ENCODE measurements around the gene ANO5. TPM values are rescaled to one million over a fixed set of nuclear protein-coding genes. Genes with fewer than 3 reads are reported as not detected.

The ANO5 gene
- total RNA-seq, 1 experiment from 2014 or later, result 6.3 TPM

DNA sequence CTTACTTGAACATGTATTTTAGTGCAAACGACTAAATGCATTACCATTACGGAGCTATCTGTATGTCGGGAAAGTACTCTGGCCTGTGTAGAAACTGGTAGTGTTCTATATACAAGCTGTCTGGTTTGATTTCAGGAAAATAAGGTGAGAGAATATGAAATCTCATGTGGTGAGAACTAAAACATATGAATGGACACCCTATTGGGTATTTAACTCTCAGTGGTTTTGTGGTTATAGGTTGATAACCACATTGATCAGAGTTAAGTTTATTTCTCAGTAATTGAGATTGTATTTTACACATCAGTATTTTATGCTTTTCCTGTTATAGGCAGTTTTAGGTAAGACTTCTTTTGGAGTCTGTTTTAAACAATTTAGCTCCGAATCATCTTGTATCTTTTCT, 10.4 kb downstream of the ANO5 start:
- no peaks in the 10 kb centered on the region for H3K27me3 Mint-ChIP-seq (ENCODE audit: low read depth)
- no peaks in the 10 kb centered on the region for H3K36me3 Mint-ChIP-seq
- POLR2A ChIA-PET, result no interaction called here
- H3K4me1 Mint-ChIP-seq, result 0 out of 2 replicates have a peak, but pooled peaks cover 6% of the 10 kb centered on the region
- ATAC-seq (no peak), DNase-seq (ENCODE audit: low spot score) (no peak)
- CTCF ChIA-PET, result no interaction called here
- H3K27ac Mint-ChIP-seq, result no peak overlapping the region
- no peak overlapping the region for H3K4me3 Mint-ChIP-seq
- no peak for TF ChIP-seq ZNF512 (CRISPR knock-in tag; IDR thresholded peaks at IDR 0.05; ENCODE audit: borderline replicate concordance)
- TF ChIP-seq TP53 (CRISPR knock-in tag; IDR thresholded peaks at IDR 0.05), result no peak
- TF ChIP-seq, protein P1, sequence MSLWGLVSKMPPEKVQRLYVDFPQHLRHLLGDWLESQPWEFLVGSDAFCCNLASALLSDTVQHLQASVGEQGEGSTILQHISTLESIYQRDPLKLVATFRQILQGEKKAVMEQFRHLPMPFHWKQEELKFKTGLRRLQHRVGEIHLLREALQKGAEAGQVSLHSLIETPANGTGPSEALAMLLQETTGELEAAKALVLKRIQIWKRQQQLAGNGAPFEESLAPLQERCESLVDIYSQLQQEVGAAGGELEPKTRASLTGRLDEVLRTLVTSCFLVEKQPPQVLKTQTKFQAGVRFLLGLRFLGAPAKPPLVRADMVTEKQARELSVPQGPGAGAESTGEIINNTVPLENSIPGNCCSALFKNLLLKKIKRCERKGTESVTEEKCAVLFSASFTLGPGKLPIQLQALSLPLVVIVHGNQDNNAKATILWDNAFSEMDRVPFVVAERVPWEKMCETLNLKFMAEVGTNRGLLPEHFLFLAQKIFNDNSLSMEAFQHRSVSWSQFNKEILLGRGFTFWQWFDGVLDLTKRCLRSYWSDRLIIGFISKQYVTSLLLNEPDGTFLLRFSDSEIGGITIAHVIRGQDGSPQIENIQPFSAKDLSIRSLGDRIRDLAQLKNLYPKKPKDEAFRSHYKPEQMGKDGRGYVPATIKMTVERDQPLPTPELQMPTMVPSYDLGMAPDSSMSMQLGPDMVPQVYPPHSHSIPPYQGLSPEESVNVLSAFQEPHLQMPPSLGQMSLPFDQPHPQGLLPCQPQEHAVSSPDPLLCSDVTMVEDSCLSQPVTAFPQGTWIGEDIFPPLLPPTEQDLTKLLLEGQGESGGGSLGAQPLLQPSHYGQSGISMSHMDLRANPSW (CRISPR knock-in tag; conservative IDR thresholded peaks at IDR 0.05; ENCODE audit: low read depth), result no peak
- TF ChIP-seq, protein P2, sequence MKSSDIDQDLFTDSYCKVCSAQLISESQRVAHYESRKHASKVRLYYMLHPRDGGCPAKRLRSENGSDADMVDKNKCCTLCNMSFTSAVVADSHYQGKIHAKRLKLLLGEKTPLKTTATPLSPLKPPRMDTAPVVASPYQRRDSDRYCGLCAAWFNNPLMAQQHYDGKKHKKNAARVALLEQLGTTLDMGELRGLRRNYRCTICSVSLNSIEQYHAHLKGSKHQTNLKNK (CRISPR knock-in tag; IDR thresholded peaks at IDR 0.05), result no peak
- TF ChIP-seq, protein P3, sequence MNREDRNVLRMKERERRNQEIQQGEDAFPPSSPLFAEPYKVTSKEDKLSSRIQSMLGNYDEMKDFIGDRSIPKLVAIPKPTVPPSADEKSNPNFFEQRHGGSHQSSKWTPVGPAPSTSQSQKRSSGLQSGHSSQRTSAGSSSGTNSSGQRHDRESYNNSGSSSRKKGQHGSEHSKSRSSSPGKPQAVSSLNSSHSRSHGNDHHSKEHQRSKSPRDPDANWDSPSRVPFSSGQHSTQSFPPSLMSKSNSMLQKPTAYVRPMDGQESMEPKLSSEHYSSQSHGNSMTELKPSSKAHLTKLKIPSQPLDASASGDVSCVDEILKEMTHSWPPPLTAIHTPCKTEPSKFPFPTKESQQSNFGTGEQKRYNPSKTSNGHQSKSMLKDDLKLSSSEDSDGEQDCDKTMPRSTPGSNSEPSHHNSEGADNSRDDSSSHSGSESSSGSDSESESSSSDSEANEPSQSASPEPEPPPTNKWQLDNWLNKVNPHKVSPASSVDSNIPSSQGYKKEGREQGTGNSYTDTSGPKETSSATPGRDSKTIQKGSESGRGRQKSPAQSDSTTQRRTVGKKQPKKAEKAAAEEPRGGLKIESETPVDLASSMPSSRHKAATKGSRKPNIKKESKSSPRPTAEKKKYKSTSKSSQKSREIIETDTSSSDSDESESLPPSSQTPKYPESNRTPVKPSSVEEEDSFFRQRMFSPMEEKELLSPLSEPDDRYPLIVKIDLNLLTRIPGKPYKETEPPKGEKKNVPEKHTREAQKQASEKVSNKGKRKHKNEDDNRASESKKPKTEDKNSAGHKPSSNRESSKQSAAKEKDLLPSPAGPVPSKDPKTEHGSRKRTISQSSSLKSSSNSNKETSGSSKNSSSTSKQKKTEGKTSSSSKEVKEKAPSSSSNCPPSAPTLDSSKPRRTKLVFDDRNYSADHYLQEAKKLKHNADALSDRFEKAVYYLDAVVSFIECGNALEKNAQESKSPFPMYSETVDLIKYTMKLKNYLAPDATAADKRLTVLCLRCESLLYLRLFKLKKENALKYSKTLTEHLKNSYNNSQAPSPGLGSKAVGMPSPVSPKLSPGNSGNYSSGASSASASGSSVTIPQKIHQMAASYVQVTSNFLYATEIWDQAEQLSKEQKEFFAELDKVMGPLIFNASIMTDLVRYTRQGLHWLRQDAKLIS (CRISPR knock-in tag; IDR thresholded peaks at IDR 0.05; ENCODE audit: borderline replicate concordance), result no peak
- no peak for TF ChIP-seq RORB (CRISPR knock-in tag; IDR thresholded peaks at IDR 0.05)
- TF ChIP-seq ZNF121 (CRISPR knock-in tag; IDR thresholded peaks at IDR 0.05), result no peak
- H3K9me3 Mint-ChIP-seq, result no peaks in the 10 kb centered on the region

DNA sequence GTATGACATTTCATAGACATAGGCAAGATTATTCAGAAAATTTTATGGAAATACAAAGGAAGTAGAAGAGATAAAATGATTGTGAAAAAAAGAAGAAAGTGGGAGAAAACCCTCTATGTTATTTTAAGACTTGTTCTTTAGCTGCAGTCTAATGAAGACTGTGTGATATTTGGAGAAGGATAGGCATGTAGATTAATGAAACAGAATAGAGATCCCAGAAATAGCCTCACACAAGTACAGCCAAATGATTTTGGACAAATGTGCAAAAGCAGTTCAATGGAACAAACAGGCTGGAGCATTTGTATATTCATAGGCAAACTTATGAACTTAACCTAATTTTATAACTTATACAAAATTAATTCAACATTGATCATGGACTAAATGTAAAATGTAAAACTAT, 14.3 kb downstream of the ANO5 start:
- TF ChIP-seq ZNF281 (CRISPR knock-in tag; IDR thresholded peaks at IDR 0.05) (no peak), ZNF396 (CRISPR knock-in tag; IDR thresholded peaks at IDR 0.05; ENCODE audit: borderline replicate concordance) (no peak), ZNF263 (CRISPR knock-in tag; IDR thresholded peaks at IDR 0.05; ENCODE audit: low read depth) (no peak), NFATC4 (CRISPR knock-in tag; IDR thresholded peaks at IDR 0.05) (no peak), SMAD4 (CRISPR knock-in tag; IDR thresholded peaks at IDR 0.05) (no peak), PRRX2 (CRISPR knock-in tag; IDR thresholded peaks at IDR 0.05) (no peak), ZNF532 (CRISPR knock-in tag; IDR thresholded peaks at IDR 0.05; ENCODE audit: borderline replicate concordance) (no peak), FOXK1 (CRISPR knock-in tag; IDR thresholded peaks at IDR 0.05) (no peak), OVOL2 (CRISPR knock-in tag; IDR thresholded peaks at IDR 0.05; ENCODE audit: borderline replicate concordance) (no peak)
- TF ChIP-seq, protein P4, sequence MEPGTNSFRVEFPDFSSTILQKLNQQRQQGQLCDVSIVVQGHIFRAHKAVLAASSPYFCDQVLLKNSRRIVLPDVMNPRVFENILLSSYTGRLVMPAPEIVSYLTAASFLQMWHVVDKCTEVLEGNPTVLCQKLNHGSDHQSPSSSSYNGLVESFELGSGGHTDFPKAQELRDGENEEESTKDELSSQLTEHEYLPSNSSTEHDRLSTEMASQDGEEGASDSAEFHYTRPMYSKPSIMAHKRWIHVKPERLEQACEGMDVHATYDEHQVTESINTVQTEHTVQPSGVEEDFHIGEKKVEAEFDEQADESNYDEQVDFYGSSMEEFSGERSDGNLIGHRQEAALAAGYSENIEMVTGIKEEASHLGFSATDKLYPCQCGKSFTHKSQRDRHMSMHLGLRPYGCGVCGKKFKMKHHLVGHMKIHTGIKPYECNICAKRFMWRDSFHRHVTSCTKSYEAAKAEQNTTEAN (CRISPR knock-in tag; IDR thresholded peaks at IDR 0.05), result no peak
- TF ChIP-seq, protein P2 (CRISPR knock-in tag; IDR thresholded peaks at IDR 0.05), result no peak
- Mint-ChIP-seq H3K9me3 (no peaks in the 10 kb centered on the region), H3K27ac (no peak overlapping the region), H3K27me3 (ENCODE audit: low read depth) (no peaks in the 10 kb centered on the region), H3K36me3 (no peaks in the 10 kb centered on the region), H3K4me3 (no peak overlapping the region), H3K4me1 (no peaks in the 10 kb centered on the region)
- ATAC-seq (no peak), DNase-seq (ENCODE audit: low spot score) (no peak)
- ChIA-PET CTCF (no interaction called here), POLR2A (no interaction called here)

All from WTC11 (cell line).